NCI-H748 (cell line): ENCODE data around the gene ANKRD23.
"Not testable (repeated sequence)": the region's sequence is repeated elsewhere in the genome, so short reads cannot be mapped to it uniquely, and the experiment has no call there.

Experiments
- DNase-seq: peaks from one replicate; lab custom pipeline; 2025; ENCODE audit not compliant: unreplicated experiment; lab: John Stamatoyannopoulos, UW

The ANKRD23 gene

DNA sequence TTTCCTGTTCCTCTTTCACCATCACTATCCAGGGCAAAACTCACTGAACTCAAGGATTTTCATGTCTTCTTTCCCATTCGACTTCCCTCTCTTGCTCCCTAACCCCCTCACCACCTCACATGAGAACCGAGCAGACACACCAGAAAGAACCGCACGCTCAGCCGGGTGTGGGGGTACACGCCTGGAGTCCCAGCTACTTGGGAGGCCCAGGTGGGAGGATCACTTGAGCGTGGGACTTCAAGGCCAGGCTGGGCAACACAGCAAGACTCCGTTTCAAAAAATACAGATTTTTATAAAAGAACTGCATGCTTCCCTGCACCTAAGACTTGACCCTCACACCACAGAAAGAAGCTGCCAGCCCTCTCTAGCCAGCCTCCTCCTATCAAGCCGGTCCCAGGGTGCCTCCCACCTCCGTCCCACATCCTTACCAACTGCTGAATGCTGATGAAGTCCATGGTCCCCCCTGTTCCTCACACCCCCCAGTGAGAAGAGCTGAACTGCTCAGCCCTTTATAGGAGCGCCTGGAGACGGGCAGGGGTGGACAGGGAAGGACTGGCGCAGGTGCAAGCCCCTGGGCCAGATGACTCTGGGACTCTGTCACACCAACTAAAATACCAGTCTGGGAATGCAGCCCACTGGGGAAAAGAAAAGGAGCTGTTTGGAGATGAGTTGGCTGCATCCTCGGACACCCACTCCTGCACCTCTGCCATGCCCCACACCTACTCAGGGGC is at the start of gene ANKRD23:
ANKRD23 (minus strand) TSS at position 484 of the 731 bp plus-strand sequence; CDS start at position 455, 29 bp downstream.
- DNase-seq: no peak

GRCh38 chr2:96891591-96892333 is 47.9 kb upstream of the ANKRD23 start:
- no peak for DNase-seq

DNA sequence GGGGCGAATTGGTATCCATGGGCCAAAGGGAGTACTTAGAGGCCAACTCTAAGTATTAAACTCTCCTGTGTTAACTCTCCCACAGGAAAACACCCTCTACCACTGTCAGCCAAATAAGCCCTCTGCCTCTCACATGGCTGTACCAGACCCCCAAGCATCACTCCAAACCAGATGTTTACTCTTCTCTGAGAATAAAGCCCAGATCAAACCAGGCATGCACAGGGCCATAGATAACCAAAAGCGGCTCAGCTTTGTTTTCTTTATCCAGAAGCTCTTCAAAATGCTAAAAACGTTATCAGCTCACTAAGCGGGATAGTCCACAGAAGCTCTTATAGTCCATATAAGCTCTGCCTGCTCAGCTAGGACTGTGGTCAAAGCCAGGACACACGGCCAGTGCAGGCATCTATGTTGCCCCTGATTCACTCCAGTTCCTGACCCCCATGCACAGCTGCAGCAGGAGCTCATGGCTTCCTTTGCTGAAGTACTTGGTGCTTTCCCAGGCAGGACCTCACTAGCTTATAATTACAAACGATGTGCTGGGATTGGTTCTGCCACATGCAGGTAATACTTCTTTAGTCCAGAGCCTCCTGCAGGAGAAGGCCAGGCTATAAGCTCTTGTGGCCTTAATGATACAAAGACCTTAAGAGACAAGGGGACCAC is 47.0 kb upstream of the ANKRD23 start:
- no peak for DNase-seq

DNA sequence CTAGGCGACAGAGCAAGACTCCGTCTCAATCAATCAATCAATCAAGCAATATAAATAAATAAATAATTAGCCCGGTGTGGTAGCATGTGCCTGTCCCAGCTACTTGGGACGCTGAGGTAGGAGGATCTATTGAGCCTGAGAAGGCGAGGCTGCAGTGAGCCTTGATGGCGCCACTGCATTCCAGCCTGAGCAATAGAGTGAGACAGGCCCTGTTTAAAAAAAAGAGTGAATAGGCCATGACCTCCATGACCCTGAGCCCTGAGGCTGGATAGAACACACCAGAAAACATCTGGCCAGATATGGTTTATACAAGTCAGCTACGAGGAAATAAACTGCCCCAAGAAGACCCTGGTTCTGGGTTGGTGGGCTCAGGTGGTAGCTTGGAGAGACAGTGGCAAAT is 46.4 kb upstream of the ANKRD23 start:
- DNase-seq: no peak

DNA sequence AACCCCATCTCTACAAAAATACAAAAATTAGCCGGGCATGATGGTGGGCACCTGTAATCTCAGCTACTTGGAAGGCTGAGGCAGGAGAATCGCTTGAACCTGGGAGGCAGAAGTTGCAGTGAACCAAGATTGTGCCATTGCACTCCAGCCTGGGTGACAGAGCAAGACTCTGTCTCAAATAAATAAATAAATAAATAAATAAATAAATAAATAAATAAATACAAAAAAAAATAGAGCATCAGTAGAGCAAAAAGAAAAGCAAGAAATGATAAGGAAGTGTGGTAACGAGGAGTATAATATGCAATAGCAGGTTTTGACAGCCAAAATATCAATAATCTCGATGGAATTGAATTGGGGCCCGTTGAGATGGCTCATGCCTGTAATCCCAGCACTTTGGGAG is 45.7 kb upstream of the ANKRD23 start:
- not testable (repeated sequence) for DNase-seq

DNA sequence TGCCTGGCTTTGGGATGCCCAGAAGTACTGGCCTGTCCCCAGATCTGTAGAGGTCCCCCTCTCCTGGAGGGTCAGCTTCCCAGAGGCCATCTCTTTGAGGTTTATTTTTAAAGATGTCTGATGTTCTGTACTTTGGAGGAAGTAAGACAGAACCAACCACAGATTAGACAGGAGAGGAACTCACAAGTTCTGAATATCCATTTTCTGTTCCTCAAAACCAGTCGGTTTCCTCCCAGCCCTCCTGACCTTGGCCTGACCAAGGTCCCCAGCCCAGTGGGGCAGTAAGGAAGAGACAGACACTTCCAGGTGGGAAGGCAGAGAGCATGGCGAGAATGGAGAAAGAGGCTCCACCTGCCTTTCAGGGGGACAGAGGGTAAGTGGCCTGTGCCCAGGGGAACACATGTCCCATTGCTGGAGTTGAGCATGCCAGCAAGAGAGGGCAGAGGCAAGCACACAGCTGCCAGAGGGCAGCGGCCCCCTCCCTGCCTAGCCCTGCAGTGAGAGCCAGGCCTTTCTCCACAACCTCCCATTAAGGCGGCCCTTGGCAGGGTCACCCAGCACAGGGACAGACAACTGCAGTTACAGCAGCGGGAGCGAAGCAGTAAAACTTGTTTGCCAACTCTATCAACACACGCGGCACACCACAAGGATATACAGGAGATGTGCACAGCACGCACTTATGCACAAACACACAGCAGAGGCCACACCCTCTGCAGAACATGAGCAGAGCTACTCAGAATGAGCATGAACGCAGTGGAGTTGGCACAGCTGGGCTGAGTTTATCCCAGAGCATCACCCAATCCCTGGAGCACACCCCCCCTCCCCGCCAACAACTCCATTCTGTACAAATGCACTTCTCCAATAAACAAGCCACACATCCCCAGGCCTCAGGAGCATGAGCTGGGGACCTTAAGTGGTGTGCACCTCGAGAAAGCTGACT is 44.5 kb upstream of the ANKRD23 start:
- peak; percentile 86 for DNase-seq

GRCh38 chr2:96887493-96888012 is 43.7 kb upstream of the ANKRD23 start:
- DNase-seq: no peak

- no peak for DNase-seq
Measured at GRCh38 chr2:96885432-96886347, 41.9 kb upstream of the ANKRD23 start.

DNA sequence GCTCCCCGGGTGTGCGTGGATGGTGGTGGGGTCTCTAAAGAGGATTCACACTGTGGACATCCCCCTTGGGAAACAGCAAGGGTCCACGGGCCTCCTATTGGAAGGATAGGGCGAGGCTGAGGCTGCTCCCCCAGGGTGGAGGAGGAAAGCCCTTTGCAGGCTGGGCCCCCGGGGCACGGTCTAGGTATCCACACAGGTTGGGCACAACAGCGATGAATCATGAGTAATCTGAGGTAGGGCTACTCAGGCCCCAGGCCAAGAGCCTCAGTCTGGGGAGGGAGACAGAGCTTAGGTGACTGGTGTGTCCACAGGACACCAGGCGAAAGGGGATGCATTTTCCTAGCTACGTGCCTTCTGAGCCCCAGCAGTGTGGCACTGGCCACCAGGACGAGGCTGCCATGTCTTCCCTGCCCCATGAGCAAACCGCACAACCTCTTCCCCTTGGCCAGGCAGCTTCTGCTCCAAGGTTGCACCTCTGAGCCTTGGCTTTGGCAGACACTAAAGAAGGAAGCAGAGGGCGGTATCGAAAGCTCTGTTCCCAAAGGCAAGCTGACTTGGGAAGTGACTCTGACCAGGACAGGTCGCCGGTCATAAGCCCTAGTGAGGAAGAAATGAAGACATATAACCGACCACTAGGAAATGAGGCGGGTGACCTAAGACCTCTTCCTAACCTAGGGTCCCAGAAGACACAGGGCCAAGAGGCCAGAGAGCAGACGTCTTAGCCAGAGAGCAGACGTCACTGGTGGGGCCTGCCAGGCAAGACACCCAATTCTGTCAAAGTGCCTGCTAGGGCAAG is 40.7 kb upstream of the ANKRD23 start:
- no peak for DNase-seq

- no peak for DNase-seq
Measured at GRCh38 chr2:96883306-96883705, 39.5 kb upstream of the ANKRD23 start.

GRCh38 chr2:96882906-96883305 is 39.1 kb upstream of the ANKRD23 start:
- no peak for DNase-seq

DNA sequence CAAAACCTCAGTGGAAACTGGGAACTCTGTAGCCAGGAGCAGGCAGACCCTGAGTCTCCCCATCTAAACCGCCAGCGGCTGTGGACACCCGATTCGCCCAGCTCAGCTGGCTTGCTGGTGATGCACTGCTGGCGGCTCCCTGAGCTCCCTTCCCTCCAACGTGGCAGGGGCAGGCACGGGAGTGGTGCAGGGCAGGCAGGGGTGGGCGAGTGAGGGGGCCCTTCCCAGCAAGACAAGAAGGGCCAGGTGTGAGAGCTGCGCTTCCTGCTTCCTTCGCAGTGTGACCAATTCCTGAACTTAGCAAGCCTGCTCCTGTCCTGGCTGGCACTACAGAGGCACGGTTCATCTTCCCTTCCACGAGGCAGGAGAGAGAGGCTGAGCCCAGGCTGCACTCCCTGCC is 38.4 kb upstream of the ANKRD23 start:
- no peak for DNase-seq

GRCh38 chr2:96881349-96882195 is 37.8 kb upstream of the ANKRD23 start:
- DNase-seq: no peak

DNA sequence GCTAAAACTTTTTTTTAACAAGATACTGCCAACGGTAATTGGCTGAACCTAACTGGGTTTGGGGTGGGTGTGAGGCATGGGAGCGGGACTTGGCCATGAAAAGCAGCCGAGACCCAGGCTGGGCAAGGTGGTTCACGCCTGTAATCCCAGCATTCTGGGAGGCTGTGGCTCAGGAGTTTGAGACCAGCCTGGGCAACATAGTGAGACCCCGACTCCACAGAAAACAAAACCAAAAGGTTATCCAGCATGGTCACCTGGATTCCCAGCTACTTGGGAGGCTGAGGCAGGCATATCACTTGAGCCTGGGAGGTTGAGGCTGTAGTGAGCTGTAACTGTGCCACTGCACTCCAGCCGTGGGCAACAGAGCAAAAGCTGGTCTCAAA is 37.1 kb upstream of the ANKRD23 start:
- DNase-seq: no peak

DNA sequence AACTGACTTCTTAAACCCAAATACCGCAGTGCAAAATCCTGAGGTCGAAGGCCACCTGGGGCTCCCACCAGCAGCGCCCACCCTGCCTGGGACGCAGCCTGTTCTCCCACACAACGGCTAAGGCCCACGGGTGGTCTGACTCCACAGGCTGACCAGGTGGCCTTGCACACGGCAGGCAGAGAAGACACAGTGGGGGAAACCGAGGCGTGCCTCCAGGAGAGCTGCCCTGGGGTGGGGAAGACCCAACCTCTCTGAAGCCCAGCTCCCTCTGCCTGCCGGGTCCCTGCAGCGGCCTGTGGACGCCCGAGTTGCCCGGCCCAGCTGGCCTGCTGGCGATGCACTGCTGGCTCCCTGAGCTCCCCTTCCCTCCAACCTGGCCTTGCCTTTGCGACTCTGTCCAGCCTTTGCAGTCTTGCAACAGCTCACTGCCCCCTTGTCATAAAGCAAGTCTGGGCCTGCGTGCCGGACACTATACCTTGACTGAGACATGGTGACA is 35.8 kb upstream of the ANKRD23 start:
- no peak for DNase-seq

- DNase-seq: no peak
Measured at GRCh38 chr2:96878796-96879544, 35.1 kb upstream of the ANKRD23 start.

- DNase-seq: no peak
Measured at GRCh38 chr2:96878171-96878570, 34.4 kb upstream of the ANKRD23 start.
